HepG2 (cell line): ENCODE measurements around the gene ZNF526. TPM values are rescaled to one million over a fixed set of nuclear protein-coding genes. Genes with fewer than 3 reads are reported as not detected.

Source experiments
- FOSL2 ChIP-seq: sonication (generic); formaldehyde crosslinking; IDR thresholded peaks from 2 replicates; pipeline ENCODE4 v1.4.0; 2020; ENCODE audit warnings: missing genetic modification reagents
- GFI1 ChIP-seq: sonication (generic); formaldehyde crosslinking; IDR thresholded peaks from 2 replicates; pipeline ENCODE4 v1.5.0; 2020; ENCODE audit warnings: missing genetic modification reagents, mild to moderate bottlenecking, borderline replicate concordance
- POLR2A ChIP-seq, 2 experiments: IDR thresholded peaks; 2 replicates each; pipeline ENCODE4 v1.6.1; 2011; ENCODE audit warnings: low read depth in 2 of 2, low read length in 2 of 2, mild to moderate bottlenecking in 1 of 2, moderate library complexity in 1 of 2; ENCODE audit not compliant: insufficient read depth in 1 of 2
- ZNF317 ChIP-seq: sonication (generic); formaldehyde crosslinking; IDR thresholded peaks from 2 replicates; pipeline ENCODE4 v1.5.0; 2020; ENCODE audit warnings: mild to moderate bottlenecking, missing genetic modification reagents
- polyA plus RNA-seq, 8 experiments: library from polyadenylated mRNA; depleted of rRNA in 3 of 8; stranded (reverse) in 7 of 8; unstranded in 1 of 8; fragments of >200 nt; fragmentation: Illumina TruSeq in 4 of 8; extraction: Trizol in 4 of 8; gene quantifications; 2 replicates each; pipeline versions ENCODE4 v1.2.1 to v1.2.3, GENCODE V29; 2011 to 2016; ENCODE audit warnings: low read depth in 4 of 8, missing spikeins in 1 of 8, mixed read lengths in 1 of 8; ENCODE audit not compliant: insufficient read depth in 1 of 8
- total RNA-seq, 5 experiments: library from RNA; depleted of rRNA; stranded (reverse); fragments of >200 nt; fragmentation: Illumina TruSeq; extraction: Trizol; gene quantifications; 2 replicates each; pipeline ENCODE4 v1.2.3, GENCODE V29; 2016; ENCODE audit warnings: low read depth in 1 of 5
- TF ChIP-seq, protein P1 (sequence below): sonication (generic); formaldehyde crosslinking; IDR thresholded peaks from 2 replicates; pipeline ENCODE4 v1.4.0; 2020; ENCODE audit warnings: missing genetic modification reagents
- TF ChIP-seq, protein P2 (sequence below): sonication (generic); formaldehyde crosslinking; IDR thresholded peaks from 2 replicates; pipeline ENCODE4 v1.8.0; 2022; ENCODE audit warnings: mild to moderate bottlenecking, missing genetic modification reagents, moderate library complexity
- TF ChIP-seq, protein P3 (sequence below), 2 experiments: fragments of 450-650 bp in 1 of 2; sonication (generic) in 1 of 2; formaldehyde crosslinking in 1 of 2; IDR thresholded peaks; 2 replicates each; pipeline versions ENCODE4 v1.6.1 to v1.8.0; 2016 to 2022; ENCODE audit warnings: antibody characterized with exemption in 1 of 2, mild to moderate bottlenecking in 1 of 2, missing genetic modification reagents in 1 of 2
- TF ChIP-seq, protein P4 (sequence below): sonication (generic); formaldehyde crosslinking; IDR thresholded peaks from 2 replicates; pipeline ENCODE4 v1.9.0; 2021; ENCODE audit warnings: missing genetic modification reagents, borderline replicate concordance

ZNF526 gene
- total and polyA plus RNA-seq, 2 of the 13 experiments (the other 11 are each of a cell fraction or from before 2014, with no cell fraction given): 3.3 to 8.4 TPM

DNA sequence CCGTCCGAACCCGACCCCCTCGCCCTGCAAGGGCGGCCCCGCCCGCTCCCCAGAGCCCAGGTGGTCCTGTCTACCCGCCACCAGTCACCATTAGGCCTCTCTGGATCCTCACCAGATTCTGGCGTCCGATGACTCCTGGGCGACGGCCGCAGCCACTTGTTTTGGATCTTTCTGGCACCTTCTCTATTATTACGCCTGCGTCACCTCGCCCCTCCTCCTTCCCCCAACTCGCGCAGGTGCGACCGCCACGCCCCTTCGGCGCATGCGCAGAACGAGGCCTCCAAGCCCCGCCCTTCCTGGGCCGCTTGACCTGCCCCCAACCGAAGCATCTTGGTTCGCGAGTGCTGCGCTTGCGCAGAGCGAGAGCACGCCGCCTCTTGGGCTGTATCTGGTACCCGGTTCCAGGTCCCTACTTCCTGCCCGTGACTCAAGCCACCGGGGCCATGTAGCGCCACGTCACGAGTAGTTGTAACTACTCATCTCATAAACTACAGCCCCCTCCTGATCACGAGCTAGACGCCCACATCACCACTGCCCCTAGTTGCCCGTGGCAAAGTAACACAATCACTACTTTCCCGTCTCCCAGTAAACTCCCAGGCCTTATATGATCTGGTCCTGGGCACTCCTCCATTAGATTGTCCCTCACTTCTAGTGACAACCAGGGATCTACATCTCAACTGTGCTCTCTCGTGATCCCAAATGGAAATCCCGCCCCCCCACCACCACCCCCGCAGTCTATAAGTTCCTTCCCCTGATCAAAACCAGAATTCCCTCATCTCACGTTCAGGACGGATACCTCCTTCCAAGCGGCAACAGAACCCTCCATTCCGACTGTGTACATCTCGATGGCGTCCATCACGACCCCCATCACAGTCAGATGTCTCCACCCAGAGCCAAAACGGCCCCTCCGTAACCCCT lies 2.3 kb upstream of the ZNF526 start, which contains the start of gene DEDD2 (continued):
- TF ChIP-seq, protein P1, sequence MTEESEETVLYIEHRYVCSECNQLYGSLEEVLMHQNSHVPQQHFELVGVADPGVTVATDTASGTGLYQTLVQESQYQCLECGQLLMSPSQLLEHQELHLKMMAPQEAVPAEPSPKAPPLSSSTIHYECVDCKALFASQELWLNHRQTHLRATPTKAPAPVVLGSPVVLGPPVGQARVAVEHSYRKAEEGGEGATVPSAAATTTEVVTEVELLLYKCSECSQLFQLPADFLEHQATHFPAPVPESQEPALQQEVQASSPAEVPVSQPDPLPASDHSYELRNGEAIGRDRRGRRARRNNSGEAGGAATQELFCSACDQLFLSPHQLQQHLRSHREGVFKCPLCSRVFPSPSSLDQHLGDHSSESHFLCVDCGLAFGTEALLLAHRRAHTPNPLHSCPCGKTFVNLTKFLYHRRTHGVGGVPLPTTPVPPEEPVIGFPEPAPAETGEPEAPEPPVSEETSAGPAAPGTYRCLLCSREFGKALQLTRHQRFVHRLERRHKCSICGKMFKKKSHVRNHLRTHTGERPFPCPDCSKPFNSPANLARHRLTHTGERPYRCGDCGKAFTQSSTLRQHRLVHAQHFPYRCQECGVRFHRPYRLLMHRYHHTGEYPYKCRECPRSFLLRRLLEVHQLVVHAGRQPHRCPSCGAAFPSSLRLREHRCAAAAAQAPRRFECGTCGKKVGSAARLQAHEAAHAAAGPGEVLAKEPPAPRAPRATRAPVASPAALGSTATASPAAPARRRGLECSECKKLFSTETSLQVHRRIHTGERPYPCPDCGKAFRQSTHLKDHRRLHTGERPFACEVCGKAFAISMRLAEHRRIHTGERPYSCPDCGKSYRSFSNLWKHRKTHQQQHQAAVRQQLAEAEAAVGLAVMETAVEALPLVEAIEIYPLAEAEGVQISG: peak; percentile 45; the same call in 1 of the 2 replicates
- peak; percentile 75 to 84 for TF ChIP-seq POLR2A (IDR thresholded peaks at IDR 0.05; ENCODE audit: insufficient read depth in 1 of 2, low read depth in 2 of 2, low read length in 2 of 2)
- TF ChIP-seq, protein P2, sequence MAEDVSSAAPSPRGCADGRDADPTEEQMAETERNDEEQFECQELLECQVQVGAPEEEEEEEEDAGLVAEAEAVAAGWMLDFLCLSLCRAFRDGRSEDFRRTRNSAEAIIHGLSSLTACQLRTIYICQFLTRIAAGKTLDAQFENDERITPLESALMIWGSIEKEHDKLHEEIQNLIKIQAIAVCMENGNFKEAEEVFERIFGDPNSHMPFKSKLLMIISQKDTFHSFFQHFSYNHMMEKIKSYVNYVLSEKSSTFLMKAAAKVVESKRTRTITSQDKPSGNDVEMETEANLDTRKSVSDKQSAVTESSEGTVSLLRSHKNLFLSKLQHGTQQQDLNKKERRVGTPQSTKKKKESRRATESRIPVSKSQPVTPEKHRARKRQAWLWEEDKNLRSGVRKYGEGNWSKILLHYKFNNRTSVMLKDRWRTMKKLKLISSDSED (CRISPR knock-in tag): no peak
- peak; percentile 27; the same call in 1 of the 2 replicates for TF ChIP-seq FOSL2 (CRISPR knock-in tag)
- TF ChIP-seq ZNF317 (CRISPR knock-in tag): 0 out of 2 replicates have a peak, but pooled peaks have one; percentile 37
- TF ChIP-seq GFI1 (CRISPR knock-in tag): no peak
- TF ChIP-seq, protein P3, sequence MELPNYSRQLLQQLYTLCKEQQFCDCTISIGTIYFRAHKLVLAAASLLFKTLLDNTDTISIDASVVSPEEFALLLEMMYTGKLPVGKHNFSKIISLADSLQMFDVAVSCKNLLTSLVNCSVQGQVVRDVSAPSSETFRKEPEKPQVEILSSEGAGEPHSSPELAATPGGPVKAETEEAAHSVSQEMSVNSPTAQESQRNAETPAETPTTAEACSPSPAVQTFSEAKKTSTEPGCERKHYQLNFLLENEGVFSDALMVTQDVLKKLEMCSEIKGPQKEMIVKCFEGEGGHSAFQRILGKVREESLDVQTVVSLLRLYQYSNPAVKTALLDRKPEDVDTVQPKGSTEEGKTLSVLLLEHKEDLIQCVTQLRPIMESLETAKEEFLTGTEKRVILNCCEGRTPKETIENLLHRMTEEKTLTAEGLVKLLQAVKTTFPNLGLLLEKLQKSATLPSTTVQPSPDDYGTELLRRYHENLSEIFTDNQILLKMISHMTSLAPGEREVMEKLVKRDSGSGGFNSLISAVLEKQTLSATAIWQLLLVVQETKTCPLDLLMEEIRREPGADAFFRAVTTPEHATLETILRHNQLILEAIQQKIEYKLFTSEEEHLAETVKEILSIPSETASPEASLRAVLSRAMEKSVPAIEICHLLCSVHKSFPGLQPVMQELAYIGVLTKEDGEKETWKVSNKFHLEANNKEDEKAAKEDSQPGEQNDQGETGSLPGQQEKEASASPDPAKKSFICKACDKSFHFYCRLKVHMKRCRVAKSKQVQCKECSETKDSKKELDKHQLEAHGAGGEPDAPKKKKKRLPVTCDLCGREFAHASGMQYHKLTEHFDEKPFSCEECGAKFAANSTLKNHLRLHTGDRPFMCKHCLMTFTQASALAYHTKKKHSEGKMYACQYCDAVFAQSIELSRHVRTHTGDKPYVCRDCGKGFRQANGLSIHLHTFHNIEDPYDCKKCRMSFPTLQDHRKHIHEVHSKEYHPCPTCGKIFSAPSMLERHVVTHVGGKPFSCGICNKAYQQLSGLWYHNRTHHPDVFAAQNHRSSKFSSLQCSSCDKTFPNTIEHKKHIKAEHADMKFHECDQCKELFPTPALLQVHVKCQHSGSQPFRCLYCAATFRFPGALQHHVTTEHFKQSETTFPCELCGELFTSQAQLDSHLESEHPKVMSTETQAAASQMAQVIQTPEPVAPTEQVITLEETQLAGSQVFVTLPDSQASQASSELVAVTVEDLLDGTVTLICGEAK (IDR thresholded peaks at IDR 0.05): no peak
- TF ChIP-seq, protein P3 (CRISPR knock-in tag; IDR thresholded peaks at IDR 0.05): no peak
- TF ChIP-seq, protein P4, sequence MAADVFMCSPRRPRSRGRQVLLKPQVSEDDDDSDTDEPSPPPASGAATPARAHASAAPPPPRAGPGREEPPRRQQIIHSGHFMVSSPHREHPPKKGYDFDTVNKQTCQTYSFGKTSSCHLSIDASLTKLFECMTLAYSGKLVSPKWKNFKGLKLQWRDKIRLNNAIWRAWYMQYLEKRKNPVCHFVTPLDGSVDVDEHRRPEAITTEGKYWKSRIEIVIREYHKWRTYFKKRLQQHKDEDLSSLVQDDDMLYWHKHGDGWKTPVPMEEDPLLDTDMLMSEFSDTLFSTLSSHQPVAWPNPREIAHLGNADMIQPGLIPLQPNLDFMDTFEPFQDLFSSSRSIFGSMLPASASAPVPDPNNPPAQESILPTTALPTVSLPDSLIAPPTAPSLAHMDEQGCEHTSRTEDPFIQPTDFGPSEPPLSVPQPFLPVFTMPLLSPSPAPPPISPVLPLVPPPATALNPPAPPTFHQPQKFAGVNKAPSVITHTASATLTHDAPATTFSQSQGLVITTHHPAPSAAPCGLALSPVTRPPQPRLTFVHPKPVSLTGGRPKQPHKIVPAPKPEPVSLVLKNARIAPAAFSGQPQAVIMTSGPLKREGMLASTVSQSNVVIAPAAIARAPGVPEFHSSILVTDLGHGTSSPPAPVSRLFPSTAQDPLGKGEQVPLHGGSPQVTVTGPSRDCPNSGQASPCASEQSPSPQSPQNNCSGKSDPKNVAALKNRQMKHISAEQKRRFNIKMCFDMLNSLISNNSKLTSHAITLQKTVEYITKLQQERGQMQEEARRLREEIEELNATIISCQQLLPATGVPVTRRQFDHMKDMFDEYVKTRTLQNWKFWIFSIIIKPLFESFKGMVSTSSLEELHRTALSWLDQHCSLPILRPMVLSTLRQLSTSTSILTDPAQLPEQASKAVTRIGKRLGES (CRISPR knock-in tag): no peak
